GM19397 (cell line): ENCODE results near the gene CAD.

Experiments
- ATAC-seq: cut with Tn5 transposase; IDR thresholded peaks from one replicate; pipeline ENCODE4 v1.9.1; 2021; ENCODE audit warnings: mild to moderate bottlenecking, moderate library complexity; ENCODE audit not compliant: unreplicated experiment

CAD gene

GRCh38 chr2:27275211-27276150 lies 58.3 kb downstream of the CAD start, which contains the start of gene DNAJC5G:
TSS of gene DNAJC5G (plus strand) at chr2:27275433. CDS start at chr2:27276729, 1,296 bp downstream.
- ATAC-seq: no peak

- ATAC-seq: no peak
Observed at GRCh38 chr2:27278010-27278409, 60.8 kb downstream of the CAD start.

GRCh38 chr2:27280826-27281225 lies 63.7 kb downstream of the CAD start:
- ATAC-seq: no peak

GRCh38 chr2:27281442-27281841 lies 64.3 kb downstream of the CAD start:
- no peak for ATAC-seq

- ATAC-seq: no peak
Observed at GRCh38 chr2:27281855-27282559, 64.8 kb downstream of the CAD start, which contains the start of gene TRIM54. TSS of gene TRIM54 (plus strand) at chr2:27282429. CDS start at chr2:27282732, 303 bp downstream.

- no peak for ATAC-seq
Observed at GRCh38 chr2:27282892-27283291, 65.7 kb downstream of the CAD start.

- no peak for ATAC-seq
Observed at GRCh38 chr2:27284996-27285395, 67.8 kb downstream of the CAD start.

- no peak for ATAC-seq
Observed at GRCh38 chr2:27285481-27285880, 68.3 kb downstream of the CAD start.

- ATAC-seq: no peak
Observed at GRCh38 chr2:27288610-27289009, 71.4 kb downstream of the CAD start.

GRCh38 chr2:27290549-27290948 lies 73.4 kb downstream of the CAD start:
- no peak for ATAC-seq

- no peak for ATAC-seq
Observed at GRCh38 chr2:27291865-27292264, 74.7 kb downstream of the CAD start.
